Activated CD8-positive, alpha-beta memory T cell treated with anti-CD3 and anti-CD28 coated beads for 4 hours (primary cell): ENCODE measurements around the gene HOXA3.

ENCODE experiments used
- DNase-seq, 2 donors: peaks; one replicate each; pipeline ENCODE4 v3.0.0-alpha.2; 2020; ENCODE audit warnings: low read depth in 2 of 2

HOXA3 gene

GRCh38 chr7:27177795-27178320 is 25.5 kb upstream of the HOXA3 start:
- no peak for DNase-seq

GRCh38 chr7:27176962-27177794 is 24.8 kb upstream of the HOXA3 start:
- no peak for DNase-seq

- no peak for DNase-seq
These were observed 24.1 kb upstream of the HOXA3 start for GRCh38 chr7:27176524-27176845.

GRCh38 chr7:27175626-27176523 is 23.5 kb upstream of the HOXA3 start:
- DNase-seq = no peak

GRCh38 chr7:27174874-27175625 is 22.7 kb upstream of the HOXA3 start:
- DNase-seq = no peak

- no peak for DNase-seq
These were observed 21.8 kb upstream of the HOXA3 start, which contains the start of gene HOXA10 for GRCh38 chr7:27173956-27174873. TSS of gene HOXA10 (minus strand) at chr7:27174320. CDS start at chr7:27174306, 14 bp downstream.

GRCh38 chr7:27173511-27173955 is 21.1 kb upstream of the HOXA3 start:
- DNase-seq = no peak

GRCh38 chr7:27172823-27173510 is 20.6 kb upstream of the HOXA3 start:
- DNase-seq = no peak

GRCh38 chr7:27172315-27172774 is 20.0 kb upstream of the HOXA3 start:
- no peak for DNase-seq

GRCh38 chr7:27171637-27172314 is 19.4 kb upstream of the HOXA3 start:
- DNase-seq = no peak

- no peak for DNase-seq
These were observed 18.9 kb upstream of the HOXA3 start for GRCh38 chr7:27171325-27171636.

GRCh38 chr7:27170426-27171324 is 18.3 kb upstream of the HOXA3 start:
- DNase-seq = no peak

GRCh38 chr7:27169658-27170425 is 17.5 kb upstream of the HOXA3 start:
- DNase-seq = no peak

GRCh38 chr7:27168265-27168947 is 16.0 kb upstream of the HOXA3 start:
- DNase-seq = no peak

GRCh38 chr7:27167916-27168264 is 15.5 kb upstream of the HOXA3 start:
- no peak for DNase-seq

- no peak for DNase-seq
These were observed 14.4 kb upstream of the HOXA3 start for GRCh38 chr7:27166531-27167505.
